Measurements from ENCODE around the gene PLA2G12A.

DNA sequence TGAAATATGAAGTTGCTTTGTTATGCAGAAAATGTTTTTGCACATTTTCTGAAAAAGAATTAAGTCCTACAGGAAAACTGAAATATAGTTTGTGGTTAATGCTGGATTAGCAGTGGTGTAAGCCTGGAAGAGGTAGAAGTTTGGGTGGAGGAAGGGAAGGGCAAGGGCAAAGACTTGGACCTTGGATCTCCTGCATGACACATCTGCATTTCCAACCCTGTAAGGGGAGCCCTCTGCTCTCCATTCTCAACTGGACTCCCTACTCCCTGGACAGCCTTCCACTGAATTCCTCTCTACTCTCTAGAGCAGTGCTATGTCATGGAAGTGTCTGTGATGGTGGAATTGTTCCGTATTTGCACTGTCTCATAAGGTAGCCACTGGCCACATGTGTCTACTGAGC, 31.2 kb downstream of the PLA2G12A start:
- TF ChIP-seq NFIC (IDR thresholded peaks at IDR 0.05) (no peak), FOXM1 (IDR thresholded peaks at IDR 0.05; ENCODE audit: borderline replicate concordance, low read depth) (no peak), CEBPB (IDR thresholded peaks at IDR 0.05) (no peak), EP300 (IDR thresholded peaks at IDR 0.05; ENCODE audit: borderline replicate concordance) (no peak), TAF1 (IDR thresholded peaks at IDR 0.05; ENCODE audit: low read depth) (no peak), ZBTB7A (IDR thresholded peaks at IDR 0.05; ENCODE audit: low read depth) (no peak), CREB1 (IDR thresholded peaks at IDR 0.05; ENCODE audit: low read depth) (no peak), TEAD4 (IDR thresholded peaks at IDR 0.05) (no peak)
- TF ChIP-seq, protein P1, sequence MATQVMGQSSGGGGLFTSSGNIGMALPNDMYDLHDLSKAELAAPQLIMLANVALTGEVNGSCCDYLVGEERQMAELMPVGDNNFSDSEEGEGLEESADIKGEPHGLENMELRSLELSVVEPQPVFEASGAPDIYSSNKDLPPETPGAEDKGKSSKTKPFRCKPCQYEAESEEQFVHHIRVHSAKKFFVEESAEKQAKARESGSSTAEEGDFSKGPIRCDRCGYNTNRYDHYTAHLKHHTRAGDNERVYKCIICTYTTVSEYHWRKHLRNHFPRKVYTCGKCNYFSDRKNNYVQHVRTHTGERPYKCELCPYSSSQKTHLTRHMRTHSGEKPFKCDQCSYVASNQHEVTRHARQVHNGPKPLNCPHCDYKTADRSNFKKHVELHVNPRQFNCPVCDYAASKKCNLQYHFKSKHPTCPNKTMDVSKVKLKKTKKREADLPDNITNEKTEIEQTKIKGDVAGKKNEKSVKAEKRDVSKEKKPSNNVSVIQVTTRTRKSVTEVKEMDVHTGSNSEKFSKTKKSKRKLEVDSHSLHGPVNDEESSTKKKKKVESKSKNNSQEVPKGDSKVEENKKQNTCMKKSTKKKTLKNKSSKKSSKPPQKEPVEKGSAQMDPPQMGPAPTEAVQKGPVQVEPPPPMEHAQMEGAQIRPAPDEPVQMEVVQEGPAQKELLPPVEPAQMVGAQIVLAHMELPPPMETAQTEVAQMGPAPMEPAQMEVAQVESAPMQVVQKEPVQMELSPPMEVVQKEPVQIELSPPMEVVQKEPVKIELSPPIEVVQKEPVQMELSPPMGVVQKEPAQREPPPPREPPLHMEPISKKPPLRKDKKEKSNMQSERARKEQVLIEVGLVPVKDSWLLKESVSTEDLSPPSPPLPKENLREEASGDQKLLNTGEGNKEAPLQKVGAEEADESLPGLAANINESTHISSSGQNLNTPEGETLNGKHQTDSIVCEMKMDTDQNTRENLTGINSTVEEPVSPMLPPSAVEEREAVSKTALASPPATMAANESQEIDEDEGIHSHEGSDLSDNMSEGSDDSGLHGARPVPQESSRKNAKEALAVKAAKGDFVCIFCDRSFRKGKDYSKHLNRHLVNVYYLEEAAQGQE (IDR thresholded peaks at IDR 0.05; ENCODE audit: low read depth): no peak
- TF ChIP-seq, protein P2, sequence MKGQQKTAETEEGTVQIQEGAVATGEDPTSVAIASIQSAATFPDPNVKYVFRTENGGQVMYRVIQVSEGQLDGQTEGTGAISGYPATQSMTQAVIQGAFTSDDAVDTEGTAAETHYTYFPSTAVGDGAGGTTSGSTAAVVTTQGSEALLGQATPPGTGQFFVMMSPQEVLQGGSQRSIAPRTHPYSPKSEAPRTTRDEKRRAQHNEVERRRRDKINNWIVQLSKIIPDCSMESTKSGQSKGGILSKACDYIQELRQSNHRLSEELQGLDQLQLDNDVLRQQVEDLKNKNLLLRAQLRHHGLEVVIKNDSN (IDR thresholded peaks at IDR 0.05): no peak

Data from Ishikawa (cell line).